Stimulated activated CD8-positive, alpha-beta memory T cell treated with anti-CD3 and anti-CD28 coated beads, Interleukin-2, amount 100 ng/mL, for 48 hours (primary cell): Measurements from ENCODE around the gene KRT14.
"Not testable (repeated sequence)": the region's sequence is repeated elsewhere in the genome, so short reads cannot be mapped to it uniquely, and the experiment has no call there.

Source experiments
- DNase-seq, 2 donors: peaks; one replicate each; pipeline ENCODE4 v3.0.0-alpha.2; 2020; ENCODE audit warnings: low read depth in 2 of 2

The KRT14 gene

GRCh38 chr17:41623184-41623861 lies 36.6 kb upstream of the KRT14 start:
- not testable (repeated sequence) for DNase-seq

GRCh38 chr17:41622340-41623183 lies 35.9 kb upstream of the KRT14 start:
- DNase-seq = not testable (repeated sequence)

DNA sequence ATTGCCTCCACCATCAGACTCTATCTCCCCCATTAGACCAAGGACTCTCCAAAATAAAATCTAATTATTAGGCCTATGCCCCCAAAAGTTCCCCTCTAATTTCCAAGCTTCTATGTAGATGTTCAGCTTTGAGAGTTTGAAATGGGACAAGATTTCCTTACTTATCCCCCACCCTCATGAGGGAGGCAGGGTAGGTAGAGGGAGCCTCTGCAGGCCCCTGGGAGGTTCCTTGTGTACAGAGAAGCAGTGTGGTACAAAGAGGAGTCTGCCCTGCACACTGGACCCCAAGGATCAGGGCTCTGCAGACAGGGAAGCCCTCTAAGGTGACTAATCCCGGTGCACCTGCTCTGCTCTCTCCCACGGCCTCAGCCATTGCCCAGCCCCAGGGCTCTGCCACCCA lies 35.2 kb upstream of the KRT14 start:
- no peak for DNase-seq

GRCh38 chr17:41621435-41621817 lies 34.7 kb upstream of the KRT14 start:
- not testable (repeated sequence) for DNase-seq

DNA sequence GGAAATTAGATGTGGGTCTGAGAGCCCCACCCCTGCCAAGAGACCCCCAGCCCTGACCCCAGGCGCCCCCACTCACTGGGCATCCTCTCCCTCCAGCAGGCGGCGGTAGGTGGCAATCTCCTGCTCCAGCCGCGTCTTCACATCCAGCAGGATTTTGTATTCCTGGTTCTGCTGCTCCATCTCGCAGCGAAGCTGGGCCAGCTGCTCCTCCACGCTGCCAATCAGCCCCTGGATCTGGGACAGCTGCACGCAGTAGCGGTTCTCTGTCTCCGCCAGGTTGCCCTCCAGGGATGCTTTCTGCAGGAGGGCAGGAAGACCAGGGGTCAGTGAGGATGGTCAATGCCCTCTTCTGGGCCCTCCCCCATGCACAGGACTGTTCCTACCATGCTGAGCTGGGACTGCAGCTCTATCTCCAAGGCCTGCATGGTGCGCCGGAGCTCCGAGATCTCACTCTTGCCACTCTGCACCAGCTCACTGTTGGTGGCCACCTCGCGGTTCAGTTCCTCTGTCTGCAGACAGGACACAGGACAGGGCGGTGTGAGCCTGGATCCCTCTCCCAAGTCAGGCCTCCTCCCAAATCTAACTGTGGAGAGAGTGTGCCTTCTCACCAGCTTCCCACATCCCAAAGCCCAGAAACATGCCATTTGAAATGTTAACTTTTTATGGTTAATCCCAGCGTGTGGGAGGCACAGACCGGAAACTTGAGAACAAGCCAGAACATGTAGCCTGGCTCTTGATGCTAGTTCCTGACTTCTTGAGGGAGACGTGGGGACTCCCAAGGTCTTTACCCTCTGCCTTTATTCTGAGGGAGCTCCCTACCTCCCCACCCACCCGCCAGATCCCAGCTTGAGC lies 34.1 kb upstream of the KRT14 start:
- DNase-seq = no peak

DNA sequence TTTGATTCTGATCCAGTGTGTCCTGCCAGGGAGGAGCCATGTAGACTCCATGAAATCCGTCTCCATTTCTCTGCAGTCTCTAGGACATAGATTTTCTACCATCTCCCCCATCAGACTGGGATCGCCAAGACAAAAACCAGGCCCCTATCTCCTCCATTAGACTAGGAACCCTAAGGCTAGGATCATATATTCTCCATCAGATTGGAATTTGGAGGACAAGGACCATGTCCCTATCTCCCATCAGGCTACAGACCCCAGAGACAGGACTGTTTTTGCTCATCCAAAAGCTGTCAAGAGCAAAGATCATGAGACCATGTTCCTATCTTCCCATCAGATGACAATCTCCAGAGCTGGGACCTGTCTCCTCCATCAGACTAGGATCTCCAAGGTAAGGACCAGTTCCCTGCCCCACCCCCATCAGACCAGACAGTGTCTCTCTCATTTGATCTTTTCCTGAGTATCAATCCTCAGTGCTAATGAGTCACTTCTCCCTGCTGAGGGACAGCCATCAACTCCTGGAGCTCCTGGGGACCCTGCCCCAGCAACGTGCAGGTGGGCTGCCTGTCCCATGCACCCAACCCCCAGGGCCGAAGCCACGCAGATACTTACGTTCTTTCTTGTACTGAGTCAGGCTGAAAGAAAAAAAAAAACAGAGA lies 33.4 kb upstream of the KRT14 start:
- DNase-seq = not testable (repeated sequence)

DNA sequence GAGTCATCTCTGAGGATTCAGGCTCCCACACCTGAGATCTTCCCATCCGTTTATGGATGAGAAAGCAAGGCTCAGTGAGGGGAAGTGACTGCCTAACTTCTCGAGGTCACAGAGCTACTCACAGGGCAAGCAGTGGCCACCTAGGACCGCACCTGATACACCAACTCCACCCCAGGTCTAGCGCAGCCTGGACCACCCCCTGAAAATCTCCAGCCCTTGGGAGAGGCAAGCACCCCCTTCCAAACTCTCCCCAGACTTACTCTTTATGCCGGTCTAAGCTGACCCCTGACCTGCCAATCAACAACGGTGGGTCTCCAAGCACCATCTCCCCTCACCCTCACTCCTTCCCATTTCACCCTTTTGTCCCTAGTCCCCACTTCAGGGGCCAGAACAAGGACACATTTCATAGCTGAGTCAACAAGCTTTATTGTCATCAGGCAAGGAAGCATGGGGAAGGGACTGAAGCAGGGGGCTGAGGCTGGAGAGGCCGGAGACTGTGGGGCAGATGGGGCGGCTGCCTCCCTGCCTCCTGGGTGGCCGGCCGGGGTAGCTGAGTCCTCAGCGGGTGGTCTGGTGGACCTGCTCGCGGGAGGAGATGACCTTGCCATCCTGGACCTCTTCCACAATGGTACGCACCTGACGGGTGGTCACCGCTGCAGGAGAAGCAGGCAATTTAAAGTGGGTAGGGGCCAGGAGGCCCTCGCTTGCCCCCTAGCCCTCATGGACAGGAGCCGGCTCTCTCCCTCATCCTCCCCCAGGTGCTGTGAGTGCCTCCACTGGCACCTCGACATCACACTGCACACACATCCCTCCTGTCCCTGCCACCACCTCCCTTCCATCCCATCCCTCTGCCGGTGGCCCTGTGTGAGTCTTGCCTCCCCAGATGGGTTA lies 32.6 kb upstream of the KRT14 start:
- no peak for DNase-seq

DNA sequence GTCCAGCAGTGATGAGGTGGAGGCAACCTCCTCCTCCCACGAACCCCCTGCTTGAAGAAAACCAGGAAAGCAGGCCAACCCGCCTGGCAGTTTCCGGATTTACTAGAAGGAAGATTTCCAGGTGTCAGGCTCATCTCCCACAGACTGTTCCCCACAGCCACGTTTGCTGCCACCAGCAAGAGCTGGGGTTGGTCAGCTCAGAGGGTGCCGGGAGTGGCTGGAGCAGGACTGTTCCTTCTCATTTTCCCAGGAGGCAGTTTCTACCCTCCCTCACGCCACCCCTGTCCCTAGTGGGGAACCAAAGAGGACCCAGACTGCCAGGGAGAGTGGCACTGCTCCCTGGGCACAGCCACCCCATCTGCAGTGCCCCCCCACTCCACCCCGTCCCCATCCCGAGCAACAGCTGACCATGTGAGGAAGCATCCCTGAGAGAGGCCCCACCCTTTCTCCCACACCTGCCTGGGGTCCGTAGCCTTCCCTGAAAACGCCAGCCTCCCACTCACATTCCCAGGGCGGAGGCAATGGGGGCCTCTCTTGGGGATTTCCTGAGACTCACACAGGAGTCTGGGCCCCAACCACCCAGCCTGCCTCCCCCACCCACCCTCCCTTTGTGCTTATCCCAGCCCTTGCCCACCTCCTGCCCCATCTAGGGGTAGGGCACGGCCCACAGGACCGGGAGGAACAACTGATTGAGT lies 31.8 kb upstream of the KRT14 start:
- DNase-seq = no peak

- no peak for DNase-seq
Observed at GRCh38 chr17:41617698-41618097, 31.0 kb upstream of the KRT14 start.

- DNase-seq = no peak
Observed at GRCh38 chr17:41617136-41617535, 30.4 kb upstream of the KRT14 start.

DNA sequence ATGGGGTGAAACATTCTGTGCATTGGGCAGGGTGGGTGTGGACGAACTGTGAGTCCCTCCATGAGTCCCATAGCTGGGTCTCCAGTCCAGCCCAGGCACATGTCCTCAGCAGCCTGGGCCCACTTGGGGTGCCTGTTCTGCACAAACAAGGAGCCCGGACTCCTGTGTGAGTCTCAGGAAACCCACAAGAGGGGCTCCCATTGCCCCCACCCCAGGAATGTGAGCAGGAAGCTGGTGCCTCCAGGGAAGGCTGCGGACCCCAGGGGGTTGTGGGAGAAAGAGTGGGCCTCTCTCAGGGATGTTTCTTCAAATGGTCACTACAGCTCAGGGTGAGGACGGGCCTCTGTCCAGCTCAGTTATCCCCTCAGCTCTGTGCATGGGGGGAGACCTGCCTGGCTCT lies 29.8 kb upstream of the KRT14 start:
- not testable (repeated sequence) for DNase-seq

DNA sequence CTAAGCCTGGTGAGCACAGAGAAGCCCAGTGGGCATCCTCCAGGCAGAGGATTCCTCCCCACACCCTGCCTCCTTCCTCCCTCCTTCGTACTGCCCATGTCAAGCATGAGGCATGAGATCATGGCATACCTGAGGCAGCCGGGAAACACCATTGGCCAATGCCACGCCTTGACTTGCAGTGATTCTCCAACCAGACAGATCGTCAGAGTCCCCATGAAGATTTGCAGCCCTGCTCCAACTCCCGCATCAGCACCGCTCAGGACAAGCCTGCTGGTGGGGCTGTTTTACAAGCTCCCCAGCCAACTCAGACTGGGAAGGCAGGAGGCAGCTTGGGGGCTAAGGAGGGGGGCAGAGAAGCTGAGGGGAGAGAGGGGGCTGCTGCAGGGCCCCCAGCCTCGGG lies 28.8 kb upstream of the KRT14 start:
- DNase-seq = no peak

- DNase-seq = not testable (repeated sequence)
Observed at GRCh38 chr17:41614767-41615166, 28.1 kb upstream of the KRT14 start.

DNA sequence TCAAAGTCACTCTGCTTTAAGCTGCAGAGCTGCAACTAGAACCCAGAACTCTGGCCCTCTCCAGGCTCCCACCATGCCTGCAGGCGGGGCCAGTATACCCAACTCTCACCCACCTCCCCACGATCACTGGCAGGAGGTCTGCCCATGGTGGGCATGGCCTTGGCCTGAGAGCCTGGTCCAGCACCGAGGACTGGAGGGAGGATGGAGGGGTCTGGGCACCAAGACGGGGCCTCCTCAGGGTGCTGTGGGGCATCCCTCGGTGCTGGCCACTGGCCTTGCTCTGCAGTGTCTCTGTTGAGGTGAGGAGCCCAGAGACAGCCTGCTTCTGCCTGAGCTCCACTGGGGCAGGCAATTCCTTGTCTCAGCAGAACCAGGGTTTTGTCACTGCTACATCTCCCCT lies 27.4 kb upstream of the KRT14 start:
- DNase-seq = no peak

GRCh38 chr17:41613277-41614082 lies 26.8 kb upstream of the KRT14 start:
- DNase-seq = no peak

DNA sequence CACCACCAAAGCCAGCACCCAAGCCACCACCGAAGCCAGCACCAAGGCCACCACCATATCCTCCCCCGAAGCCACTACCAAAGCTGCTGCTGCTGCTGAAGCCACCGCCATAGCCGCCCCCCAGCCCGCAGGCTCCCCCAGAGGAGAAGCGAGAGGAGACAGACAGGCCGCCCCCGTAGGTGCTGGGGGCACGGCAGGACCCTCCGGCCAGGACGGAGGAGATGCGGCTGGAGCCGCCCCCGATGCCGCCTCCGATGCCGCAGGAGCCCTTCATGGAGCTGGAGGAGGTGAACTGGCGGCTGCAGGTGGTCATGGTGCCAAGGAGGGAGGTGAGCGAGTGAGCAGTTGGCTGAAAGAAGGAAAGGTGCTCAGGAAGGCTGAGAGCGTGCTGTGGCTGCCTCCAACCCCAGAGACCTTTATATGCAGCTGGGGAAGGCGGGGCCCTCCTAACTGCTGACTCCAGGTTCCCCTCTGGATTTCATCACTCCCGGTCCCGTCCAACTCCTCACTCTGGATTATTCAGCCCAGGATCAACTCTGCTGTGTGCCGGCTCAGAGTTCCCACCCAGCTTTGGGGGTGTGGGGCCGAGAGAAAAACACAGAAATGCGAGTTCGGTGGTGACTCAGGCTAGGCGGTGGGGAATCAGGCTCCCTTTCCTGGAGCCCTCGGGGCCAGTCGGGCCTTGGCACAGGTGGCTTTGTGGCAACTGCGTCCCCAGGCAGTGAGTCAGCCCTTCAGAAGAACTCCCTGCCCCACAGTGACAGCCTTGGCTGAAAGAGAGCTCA lies 25.9 kb upstream of the KRT14 start, which contains the start of gene KRT16:
TSS of gene KRT16 (minus strand) at position 392 of the 785 bp plus-strand sequence. CDS start at position 313, 79 bp downstream.
- DNase-seq = not testable (repeated sequence)

DNA sequence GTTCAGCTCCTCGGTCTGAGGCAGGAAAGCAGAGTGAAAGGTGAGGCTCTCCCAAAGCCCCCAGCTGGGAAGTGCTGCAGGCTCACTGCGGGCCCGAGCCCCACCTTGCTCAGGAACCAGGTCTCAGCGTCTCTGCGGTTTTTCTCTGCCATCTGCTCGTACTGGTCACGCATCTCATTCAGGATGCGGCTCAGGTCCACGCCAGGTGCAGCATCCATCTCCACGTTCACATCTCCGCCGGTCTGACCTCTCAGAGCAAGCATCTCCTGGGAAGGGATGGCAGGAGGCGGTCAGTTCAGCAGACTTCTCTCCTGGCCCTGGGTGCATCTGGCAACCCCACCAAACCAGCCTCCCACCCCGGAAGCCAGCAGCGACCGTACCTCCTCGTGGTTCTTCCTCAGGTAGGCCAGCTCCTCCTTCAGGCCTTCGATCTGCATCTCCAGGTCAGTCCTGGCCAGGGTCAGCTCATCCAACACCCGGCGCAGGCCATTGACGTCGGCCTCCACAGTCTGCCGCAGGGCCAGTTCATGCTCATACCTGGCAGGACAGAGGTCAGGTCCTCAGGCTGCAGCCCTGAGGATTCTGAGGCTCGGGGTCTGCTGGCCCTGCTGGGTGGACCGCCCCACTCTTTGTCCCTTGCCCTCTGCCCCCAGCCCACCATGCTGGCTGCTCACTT lies 24.4 kb upstream of the KRT14 start:
- DNase-seq = no peak

DNA sequence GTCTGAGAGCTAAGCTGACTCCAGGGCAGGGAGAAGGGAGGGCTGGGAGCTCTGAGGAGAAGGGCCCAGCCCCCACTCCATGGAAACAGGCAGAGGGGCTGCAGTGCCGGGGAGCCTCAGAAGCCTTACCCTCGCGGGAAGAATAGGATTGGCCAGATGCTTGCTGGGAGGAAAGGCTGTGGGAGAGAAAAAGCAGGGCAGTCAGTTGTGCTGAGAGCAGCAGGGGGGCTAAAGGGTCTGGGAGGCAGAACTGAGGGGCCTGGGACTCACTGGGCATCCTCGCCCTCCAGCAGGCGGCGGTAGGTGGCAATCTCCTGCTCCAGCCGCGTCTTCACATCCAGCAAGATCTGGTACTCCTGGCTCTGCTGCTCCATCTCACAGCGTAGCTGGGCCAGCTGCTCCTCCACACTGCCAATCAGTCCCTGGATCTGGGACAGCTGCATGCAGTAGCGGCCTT lies 23.4 kb upstream of the KRT14 start:
- not testable (repeated sequence) for DNase-seq
